HG03432 (cell line): ENCODE data around the gene LCN10.
"Not testable (repeated sequence)": the region's sequence is repeated elsewhere in the genome, so short reads cannot be mapped to it uniquely, and the experiment has no call there.

Experiments used
- ATAC-seq: cut with Tn5 transposase; IDR thresholded peaks from one replicate; pipeline ENCODE4 v1.9.1; 2021; ENCODE audit warnings: mild to moderate bottlenecking, moderate library complexity; ENCODE audit not compliant: unreplicated experiment

Gene LCN10

DNA sequence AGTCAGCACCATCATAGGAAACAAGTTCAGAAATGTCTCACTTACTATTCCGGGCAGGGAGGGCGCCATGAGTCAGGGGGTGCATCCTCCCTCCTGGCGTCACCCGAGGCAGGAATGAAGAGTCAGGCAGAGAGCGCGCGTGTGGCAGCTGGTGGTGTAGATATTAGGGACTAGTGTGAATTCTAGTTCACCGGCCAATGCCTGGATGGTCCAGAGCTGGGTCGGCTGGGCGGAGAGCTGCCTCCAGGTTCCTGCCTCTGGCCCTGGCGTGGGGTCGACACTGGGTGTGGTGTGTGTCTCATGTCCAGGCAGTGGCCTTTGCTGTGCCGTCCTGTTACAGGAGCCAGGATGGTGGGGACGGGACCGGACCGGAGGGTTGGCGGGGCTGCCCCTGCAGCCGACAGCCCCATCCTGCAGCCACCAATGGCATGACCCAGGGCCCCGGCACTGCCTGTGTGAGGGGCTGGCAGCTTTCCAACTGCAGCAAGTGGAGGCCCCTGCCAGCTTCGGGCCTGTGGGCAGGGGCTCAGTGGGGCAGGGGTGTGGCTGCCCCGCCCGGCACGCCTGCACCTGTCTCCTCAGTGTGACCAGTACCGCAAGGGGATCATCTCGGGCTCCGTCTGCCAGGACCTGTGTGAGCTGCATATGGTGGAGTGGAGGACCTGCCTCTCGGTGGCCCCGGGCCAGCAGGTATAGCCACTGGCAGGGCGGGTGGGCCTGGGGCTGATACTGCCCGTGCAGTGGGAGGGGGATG is 21.2 kb downstream of the LCN10 start:
- no peak for ATAC-seq

- no peak for ATAC-seq
These were observed 21.8 kb downstream of the LCN10 start for GRCh38 chr9:136720898-136721338.

- ATAC-seq, result no peak
These were observed 22.4 kb downstream of the LCN10 start for GRCh38 chr9:136720251-136720897.

DNA sequence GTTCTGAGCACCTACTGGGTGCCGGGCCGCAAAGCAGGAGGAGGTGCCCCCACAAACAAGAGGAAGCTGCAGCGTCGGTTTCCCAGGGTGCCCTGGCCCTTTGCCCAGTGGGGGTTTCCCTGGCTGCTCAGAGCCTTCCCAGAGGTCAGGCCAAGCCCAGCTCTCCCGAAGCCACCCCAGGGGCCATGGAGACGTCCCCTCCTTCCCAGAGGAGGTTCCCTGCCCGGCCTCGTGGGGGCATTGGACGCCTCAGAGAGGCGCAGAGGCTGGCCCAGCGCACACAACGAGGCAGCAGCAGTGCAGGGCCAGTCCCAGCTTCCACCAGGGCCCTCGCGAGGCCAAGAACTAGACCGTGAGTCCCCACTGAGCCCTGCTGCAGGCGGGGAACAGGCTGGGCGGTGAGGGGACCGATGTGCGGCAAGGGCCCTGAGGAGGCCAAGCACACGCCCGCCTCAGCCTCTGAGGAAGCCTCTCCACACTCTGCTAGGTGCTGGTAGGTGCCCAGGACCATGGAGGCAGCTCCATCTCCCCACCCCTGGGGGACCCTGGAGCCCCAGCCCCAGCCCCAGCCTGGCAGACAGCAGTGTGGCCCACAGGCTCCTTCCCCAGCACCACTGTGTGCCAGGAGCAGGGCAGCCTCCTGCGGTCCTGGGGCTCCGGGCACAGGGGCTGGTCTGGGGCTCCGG is 23.4 kb downstream of the LCN10 start:
- ATAC-seq, result no peak

GRCh38 chr9:136718345-136719194 is 24.2 kb downstream of the LCN10 start:
- no peak for ATAC-seq

- ATAC-seq, result no peak
These were observed 25.3 kb downstream of the LCN10 start for GRCh38 chr9:136717399-136717798.

- no peak for ATAC-seq
These were observed 27.9 kb downstream of the LCN10 start for GRCh38 chr9:136714893-136715274.

- no peak for ATAC-seq
These were observed 28.4 kb downstream of the LCN10 start for GRCh38 chr9:136714096-136714892.

- ATAC-seq, result no peak
These were observed 29.2 kb downstream of the LCN10 start for GRCh38 chr9:136713550-136713949.

- no peak for ATAC-seq
These were observed 29.8 kb downstream of the LCN10 start for GRCh38 chr9:136712690-136713544.

- ATAC-seq, result no peak
These were observed 30.7 kb downstream of the LCN10 start, which contains the start of gene DIPK1B for GRCh38 chr9:136711751-136712689. DIPK1B (plus strand) TSS chr9:136712572; CDS start chr9:136712666, 94 bp downstream.

GRCh38 chr9:136711219-136711648 is 31.5 kb downstream of the LCN10 start:
- ATAC-seq, result not testable (repeated sequence)

- no peak for ATAC-seq
These were observed 32.2 kb downstream of the LCN10 start for GRCh38 chr9:136710543-136710942.

GRCh38 chr9:136709454-136710109 is 33.2 kb downstream of the LCN10 start:
- no peak for ATAC-seq

- no peak for ATAC-seq
These were observed 34.8 kb downstream of the LCN10 start for GRCh38 chr9:136707849-136708517.

DNA sequence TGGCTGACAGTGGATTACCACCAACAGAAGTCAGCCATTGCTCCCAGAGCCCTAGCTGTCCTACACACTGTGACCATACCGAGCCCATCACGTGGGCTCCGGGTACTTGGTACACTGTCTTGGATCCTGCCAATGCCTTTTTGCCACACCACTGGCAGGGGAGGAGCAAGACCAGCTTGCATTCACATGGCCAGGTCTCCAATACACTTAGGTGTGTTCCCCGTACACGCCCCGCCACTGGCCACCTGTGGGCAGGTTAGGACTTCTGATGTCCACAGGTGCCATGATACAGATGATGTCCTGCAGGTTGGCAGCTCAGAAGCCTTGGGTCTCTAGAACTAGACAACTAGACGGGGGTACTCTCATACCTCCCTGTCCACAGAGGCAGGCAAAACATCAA is 35.7 kb downstream of the LCN10 start:
- no peak for ATAC-seq

GRCh38 chr9:136705564-136705963 is 37.2 kb downstream of the LCN10 start:
- ATAC-seq, result no peak
